ENCODE results near the gene MYO3B.
"Not testable (repeated sequence)": the region's sequence is repeated elsewhere in the genome, so short reads cannot be mapped to it uniquely, and the experiment has no call there.

Gene MYO3B

GRCh38 chr2:170585067-170585466 lies 407.1 kb downstream of the MYO3B start:
- no peak for DNase-seq

GRCh38 chr2:170586571-170587095 lies 408.7 kb downstream of the MYO3B start:
- no peak for DNase-seq

- no peak for DNase-seq
Observed at GRCh38 chr2:170587117-170587516, 409.2 kb downstream of the MYO3B start.

GRCh38 chr2:170587922-170588321 lies 410.0 kb downstream of the MYO3B start:
- peak; percentile 80 for DNase-seq

GRCh38 chr2:170588729-170589128 lies 410.8 kb downstream of the MYO3B start:
- DNase-seq, result no peak

- no peak for DNase-seq
Observed at GRCh38 chr2:170596576-170596975, 418.6 kb downstream of the MYO3B start.

GRCh38 chr2:170598067-170598395 lies 420.1 kb downstream of the MYO3B start:
- peak; percentile 32 for DNase-seq

GRCh38 chr2:170601489-170601888 lies 423.5 kb downstream of the MYO3B start:
- DNase-seq, result no peak

GRCh38 chr2:170605862-170606261 lies 427.9 kb downstream of the MYO3B start:
- DNase-seq, result no peak

GRCh38 chr2:170607171-170607570 lies 429.2 kb downstream of the MYO3B start:
- DNase-seq, result no peak

- no peak for DNase-seq
Observed at GRCh38 chr2:170610615-170611014, 432.7 kb downstream of the MYO3B start.

- DNase-seq, result not testable (repeated sequence)
Observed at GRCh38 chr2:170618948-170619347, 441.0 kb downstream of the MYO3B start.

- DNase-seq, result not testable (repeated sequence)
Observed at GRCh38 chr2:170635094-170635493, 457.1 kb downstream of the MYO3B start.

- DNase-seq, result no peak
Observed at GRCh38 chr2:170639635-170640034, 461.7 kb downstream of the MYO3B start.

- no peak for DNase-seq
Observed at GRCh38 chr2:170641961-170642360, 464.0 kb downstream of the MYO3B start.

- DNase-seq, result no peak
Observed at GRCh38 chr2:170643346-170643745, 465.4 kb downstream of the MYO3B start.

GRCh38 chr2:170647741-170648436 lies 469.9 kb downstream of the MYO3B start:
- DNase-seq, result no peak

- DNase-seq, result no peak
Observed at GRCh38 chr2:170651624-170652325, 473.8 kb downstream of the MYO3B start.

- DNase-seq, result no peak
Observed at GRCh38 chr2:170652637-170653417, 474.9 kb downstream of the MYO3B start.

- DNase-seq, result no peak
Observed at GRCh38 chr2:170656669-170657068, 478.7 kb downstream of the MYO3B start.

GRCh38 chr2:170660409-170660808 lies 482.5 kb downstream of the MYO3B start:
- DNase-seq, result peak; percentile 2

GRCh38 chr2:170665743-170666142 lies 487.8 kb downstream of the MYO3B start:
- DNase-seq, result no peak

GRCh38 chr2:170669909-170670308 lies 492.0 kb downstream of the MYO3B start:
- DNase-seq, result no peak

GRCh38 chr2:170670651-170671050 lies 492.7 kb downstream of the MYO3B start:
- no peak for DNase-seq
